ENCODE measurements around the gene FRAS1.

Gene FRAS1

GRCh38 chr4:78032446-78032845, 24.7 kb upstream of the FRAS1 start:
- Histone ChIP-seq H3K36me3 (ENCODE audit: insufficient read depth, low read length) (no peaks in the 10 kb centered on the region), H3K9me3 (ENCODE audit: insufficient read depth, low read depth, low read length) (0 out of 2 replicates have a peak, but pooled peaks cover 7% of the 10 kb centered on the region), H3K27ac (ENCODE audit: low read depth, low read length) (no peak overlapping the region), H3K4me1 (ENCODE audit: insufficient read depth, low read length) (peaks cover 3% of the 10 kb centered on the region), H3K27me3 (ENCODE audit: insufficient read depth, low read length) (no peaks in the 10 kb centered on the region), H3K9ac (ENCODE audit: low read depth, low read length) (no peak overlapping the region), H3K4me3 (ENCODE audit: low read length) (no peak overlapping the region)

- H3K4me3 ChIP-seq (ENCODE audit: low read length): no peak overlapping the region
- H3K36me3 ChIP-seq (ENCODE audit: insufficient read depth, low read length): no peaks in the 10 kb centered on the region
- no peak overlapping the region for H3K9ac ChIP-seq (ENCODE audit: low read depth, low read length)
- H3K9me3 ChIP-seq (ENCODE audit: insufficient read depth, low read depth, low read length): 0 out of 2 replicates have a peak, but pooled peaks cover 7% of the 10 kb centered on the region
- H3K4me1 ChIP-seq (ENCODE audit: insufficient read depth, low read length): peaks cover 3% of the 10 kb centered on the region
- 90% methylated on average over 1 of the region's 1 CpG for WGBS
- H3K27me3 ChIP-seq (ENCODE audit: insufficient read depth, low read length): no peaks in the 10 kb centered on the region
- no peak overlapping the region for H3K27ac ChIP-seq (ENCODE audit: low read depth, low read length)
Observed at GRCh38 chr4:78032929-78033328, 24.2 kb upstream of the FRAS1 start.

GRCh38 chr4:78033861-78034260, 23.3 kb upstream of the FRAS1 start:
- H3K36me3 ChIP-seq (ENCODE audit: insufficient read depth, low read length): no peaks in the 10 kb centered on the region
- no peaks in the 10 kb centered on the region for H3K27me3 ChIP-seq (ENCODE audit: insufficient read depth, low read length)

GRCh38 chr4:78038704-78039103, 18.4 kb upstream of the FRAS1 start:
- H3K27me3 ChIP-seq (ENCODE audit: insufficient read depth, low read length): no peaks in the 10 kb centered on the region
- WGBS: 86% methylated on average over 5 of the region's 5 CpGs

More at GRCh38 chr4:78033861-78034260, 23.3 kb upstream of the FRAS1 start:
- peaks cover 3% of the 10 kb centered on the region for H3K4me1 ChIP-seq (ENCODE audit: insufficient read depth, low read length)
- no peak overlapping the region for H3K9ac ChIP-seq (ENCODE audit: low read depth, low read length)
- H3K4me3 ChIP-seq (ENCODE audit: low read length): no peak overlapping the region
- no peak overlapping the region for H3K27ac ChIP-seq (ENCODE audit: low read depth, low read length)
- 0 out of 2 replicates have a peak, but pooled peaks cover 7% of the 10 kb centered on the region for H3K9me3 ChIP-seq (ENCODE audit: insufficient read depth, low read depth, low read length)

GRCh38 chr4:78039678-78040077, 17.4 kb upstream of the FRAS1 start:
- peaks cover 13% of the 10 kb centered on the region; the same call in 1 of the 2 replicates for H3K9me3 ChIP-seq (ENCODE audit: insufficient read depth, low read depth, low read length)
- H3K4me1 ChIP-seq (ENCODE audit: insufficient read depth, low read length): no peaks in the 10 kb centered on the region
- H3K36me3 ChIP-seq (ENCODE audit: insufficient read depth, low read length): no peaks in the 10 kb centered on the region
- no peak overlapping the region for H3K27ac ChIP-seq (ENCODE audit: low read depth, low read length)
- 95% methylated on average over 1 of the region's 1 CpG for WGBS
- H3K27me3 ChIP-seq (ENCODE audit: insufficient read depth, low read length): no peaks in the 10 kb centered on the region
- H3K9ac ChIP-seq (ENCODE audit: low read depth, low read length): no peak overlapping the region
- H3K4me3 ChIP-seq (ENCODE audit: low read length): no peak overlapping the region

More at GRCh38 chr4:78038704-78039103, 18.4 kb upstream of the FRAS1 start:
- H3K27ac ChIP-seq (ENCODE audit: low read depth, low read length): no peak overlapping the region
- no peaks in the 10 kb centered on the region for H3K4me1 ChIP-seq (ENCODE audit: insufficient read depth, low read length)
- peaks cover 13% of the 10 kb centered on the region; the same call in 1 of the 2 replicates for H3K9me3 ChIP-seq (ENCODE audit: insufficient read depth, low read depth, low read length)
- no peak overlapping the region for H3K9ac ChIP-seq (ENCODE audit: low read depth, low read length)
- H3K36me3 ChIP-seq (ENCODE audit: insufficient read depth, low read length): no peaks in the 10 kb centered on the region
- H3K4me3 ChIP-seq (ENCODE audit: low read length): no peak overlapping the region

GRCh38 chr4:78040431-78040830, 16.7 kb upstream of the FRAS1 start:
- H3K4me1 ChIP-seq (ENCODE audit: insufficient read depth, low read length): no peaks in the 10 kb centered on the region
- no peak overlapping the region for H3K4me3 ChIP-seq (ENCODE audit: low read length)
- H3K36me3 ChIP-seq (ENCODE audit: insufficient read depth, low read length): no peaks in the 10 kb centered on the region
- H3K9me3 ChIP-seq (ENCODE audit: insufficient read depth, low read depth, low read length): peaks cover 13% of the 10 kb centered on the region; the same call in 1 of the 2 replicates
- 96% methylated on average over 1 of the region's 1 CpG for WGBS
- H3K27me3 ChIP-seq (ENCODE audit: insufficient read depth, low read length): no peaks in the 10 kb centered on the region
- no peak overlapping the region for H3K9ac ChIP-seq (ENCODE audit: low read depth, low read length)
- no peak overlapping the region for H3K27ac ChIP-seq (ENCODE audit: low read depth, low read length)

- H3K9ac ChIP-seq (ENCODE audit: low read depth, low read length): no peak overlapping the region
- WGBS: 94% methylated on average over 3 of the region's 3 CpGs
- no peaks in the 10 kb centered on the region for H3K4me1 ChIP-seq (ENCODE audit: insufficient read depth, low read length)
- H3K27me3 ChIP-seq (ENCODE audit: insufficient read depth, low read length): no peaks in the 10 kb centered on the region
- no peaks in the 10 kb centered on the region for H3K36me3 ChIP-seq (ENCODE audit: insufficient read depth, low read length)
- no peak overlapping the region for H3K4me3 ChIP-seq (ENCODE audit: low read length)
- no peaks in the 10 kb centered on the region for H3K9me3 ChIP-seq (ENCODE audit: insufficient read depth, low read depth, low read length)
- H3K27ac ChIP-seq (ENCODE audit: low read depth, low read length): no peak overlapping the region
Observed at GRCh38 chr4:78047366-78047765, 9.8 kb upstream of the FRAS1 start.

GRCh38 chr4:78056265-78057129, 626 bp upstream of the FRAS1 start:
- 2% methylated on average over 39 of the region's 39 CpGs for WGBS
- Histone ChIP-seq H3K36me3 (ENCODE audit: insufficient read depth, low read length) (no peaks in the 10 kb centered on the region), H3K9me3 (ENCODE audit: insufficient read depth, low read depth, low read length) (no peaks in the 10 kb centered on the region), H3K4me1 (ENCODE audit: insufficient read depth, low read length) (peaks cover 13% of the 10 kb centered on the region), H3K9ac (ENCODE audit: low read depth, low read length) (peak overlapping the region; percentile 78), H3K27me3 (ENCODE audit: insufficient read depth, low read length) (no peaks in the 10 kb centered on the region), H3K4me3 (ENCODE audit: low read length) (peak overlapping the region; percentile 88), H3K27ac (ENCODE audit: low read depth, low read length) (peak overlapping the region; percentile 87)

- Histone ChIP-seq H3K9me3 (ENCODE audit: insufficient read depth, low read depth, low read length) (no peaks in the 10 kb centered on the region), H3K27ac (ENCODE audit: low read depth, low read length) (peak overlapping the region; percentile 87), H3K27me3 (ENCODE audit: insufficient read depth, low read length) (no peaks in the 10 kb centered on the region), H3K9ac (ENCODE audit: low read depth, low read length) (peak overlapping the region; percentile 78), H3K4me1 (ENCODE audit: insufficient read depth, low read length) (peaks cover 16% of the 10 kb centered on the region), H3K4me3 (ENCODE audit: low read length) (peak overlapping the region; percentile 88), H3K36me3 (ENCODE audit: insufficient read depth, low read length) (no peaks in the 10 kb centered on the region)
- WGBS: under 1% methylated on average over 52 of the region's 56 CpGs
Observed at GRCh38 chr4:78057600-78058550, 752 bp downstream of the FRAS1 start.

- H3K9ac ChIP-seq (ENCODE audit: low read depth, low read length): peak overlapping the region; percentile 78
- H3K9me3 ChIP-seq (ENCODE audit: insufficient read depth, low read depth, low read length): no peaks in the 10 kb centered on the region
- H3K36me3 ChIP-seq (ENCODE audit: insufficient read depth, low read length): no peaks in the 10 kb centered on the region
- peak overlapping the region; percentile 67; the same call in 1 of the 2 replicates for H3K27ac ChIP-seq (ENCODE audit: low read depth, low read length)
- under 1% methylated on average over 53 of the region's 54 CpGs for WGBS
- peak overlapping the region; percentile 88 for H3K4me3 ChIP-seq (ENCODE audit: low read length)
- peaks cover 24% of the 10 kb centered on the region for H3K4me1 ChIP-seq (ENCODE audit: insufficient read depth, low read length)
- no peaks in the 10 kb centered on the region for H3K27me3 ChIP-seq (ENCODE audit: insufficient read depth, low read length)
Observed at GRCh38 chr4:78058591-78059523, 1.7 kb downstream of the FRAS1 start.

All from HUES64 (cell line).